GM19395 (cell line): Measurements from ENCODE around the gene MTG1.

Source experiments
- ATAC-seq: cut with Tn5 transposase; IDR thresholded peaks from one replicate; pipeline ENCODE4 v1.9.1; 2021; ENCODE audit warnings: mild to moderate bottlenecking, moderate library complexity; ENCODE audit not compliant: unreplicated experiment

MTG1 gene

DNA sequence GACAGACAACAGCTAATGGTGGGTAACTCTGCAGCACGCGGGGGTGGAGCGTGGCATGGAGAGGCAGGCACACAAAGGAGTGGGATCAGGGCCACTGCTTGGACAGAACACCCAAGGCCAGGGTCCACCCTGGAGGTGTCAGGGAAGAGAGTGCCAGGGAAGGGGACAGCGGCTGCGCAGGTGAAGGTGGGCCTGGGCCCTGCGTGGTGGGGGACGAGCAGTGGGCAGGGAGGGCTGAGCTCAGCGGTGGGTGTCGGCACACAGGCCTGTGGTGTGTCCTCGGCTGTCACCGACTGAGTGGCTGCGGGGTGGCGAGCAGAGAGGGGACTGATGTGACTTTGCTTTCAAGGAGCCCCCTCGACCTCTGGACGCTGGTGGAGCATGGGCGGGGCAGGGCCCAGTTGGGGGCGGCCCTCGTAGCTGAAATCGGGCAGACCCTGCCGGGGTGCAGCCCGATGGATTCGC is 51.3 kb downstream of the MTG1 start:
- ATAC-seq = no peak

DNA sequence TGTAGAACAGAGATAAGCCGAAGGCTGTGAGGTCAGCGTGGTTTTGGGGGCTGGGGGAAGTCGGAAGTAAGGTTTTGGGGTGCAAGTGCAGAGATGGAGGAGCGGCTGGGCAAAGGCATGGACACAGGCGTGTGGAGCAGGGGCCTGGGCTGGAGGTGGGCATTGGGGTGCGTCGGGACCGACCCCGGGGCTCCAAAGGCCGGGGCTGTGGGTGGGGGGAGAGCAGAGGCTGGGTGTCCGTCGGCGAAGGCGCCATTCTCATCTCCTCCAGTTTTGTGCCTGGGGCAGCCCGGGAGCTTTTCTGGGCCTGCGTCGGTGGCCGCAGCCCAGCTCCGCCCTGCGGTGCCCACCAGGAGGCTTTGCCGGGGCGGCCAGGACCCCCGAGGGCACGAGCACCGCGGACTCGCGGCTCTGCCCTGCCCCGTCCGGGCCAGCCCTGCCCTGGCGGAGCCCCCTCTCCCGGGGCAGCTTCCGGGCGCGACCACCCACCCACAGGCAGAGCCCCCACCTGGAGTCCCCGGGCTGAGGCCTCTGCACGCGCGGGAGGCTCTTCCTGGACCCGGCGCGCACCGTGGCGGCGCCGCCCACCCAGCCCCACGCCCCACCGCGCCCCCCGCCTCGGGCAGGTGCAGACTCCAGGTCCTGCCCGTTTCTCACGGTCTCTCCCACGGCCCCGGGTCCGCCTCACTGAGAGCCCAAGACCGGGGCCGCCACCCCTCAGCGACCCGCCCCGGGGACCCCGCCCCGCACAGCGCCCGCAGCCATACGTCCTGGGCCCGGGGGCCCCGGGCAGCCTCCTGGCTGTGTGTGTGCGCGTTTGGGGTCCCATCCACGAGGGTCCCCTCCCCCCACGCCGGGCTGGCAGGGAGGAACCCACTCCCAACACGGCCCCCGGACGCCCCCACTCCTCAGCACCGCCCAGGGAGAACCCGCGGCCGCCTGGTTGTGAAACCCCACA is 52.1 kb downstream of the MTG1 start:
- ATAC-seq = no peak

DNA sequence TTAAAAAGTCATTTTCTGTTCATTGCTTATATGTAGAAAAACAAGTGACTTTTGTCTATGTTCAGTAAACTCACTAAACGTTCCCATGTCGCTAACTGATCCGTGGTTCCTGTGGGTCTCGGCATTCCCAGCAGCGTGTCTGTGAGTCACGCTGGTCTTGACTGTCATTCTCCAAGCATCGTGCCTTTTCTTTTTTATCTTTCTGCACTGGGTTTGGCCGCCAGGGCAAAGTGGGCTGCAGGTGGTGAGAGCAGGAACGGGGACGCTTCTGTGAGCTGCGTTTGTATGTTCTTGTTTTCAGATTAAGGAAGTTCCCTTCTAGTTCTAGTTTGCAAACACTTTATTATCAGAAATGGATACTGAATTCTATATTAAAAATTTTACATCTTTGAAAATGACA is 53.0 kb downstream of the MTG1 start:
- ATAC-seq = no peak

DNA sequence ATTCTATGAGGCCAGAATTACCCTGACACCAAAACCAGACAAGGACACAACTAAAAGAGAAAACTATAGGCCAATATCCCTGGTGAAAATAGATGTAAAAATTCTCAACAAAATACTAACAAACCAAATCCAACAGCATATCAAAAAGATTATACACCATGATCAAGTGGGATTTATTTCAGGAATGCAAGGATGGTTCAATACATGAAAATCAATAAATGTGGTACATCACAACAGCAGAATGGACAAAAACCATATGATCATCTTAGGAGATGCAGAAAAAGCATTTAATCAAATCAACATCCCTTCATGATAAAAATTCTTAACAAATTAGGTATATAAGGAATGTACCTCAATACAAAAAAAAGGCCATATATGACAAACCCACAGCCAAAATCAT is 54.2 kb downstream of the MTG1 start:
- no peak for ATAC-seq

DNA sequence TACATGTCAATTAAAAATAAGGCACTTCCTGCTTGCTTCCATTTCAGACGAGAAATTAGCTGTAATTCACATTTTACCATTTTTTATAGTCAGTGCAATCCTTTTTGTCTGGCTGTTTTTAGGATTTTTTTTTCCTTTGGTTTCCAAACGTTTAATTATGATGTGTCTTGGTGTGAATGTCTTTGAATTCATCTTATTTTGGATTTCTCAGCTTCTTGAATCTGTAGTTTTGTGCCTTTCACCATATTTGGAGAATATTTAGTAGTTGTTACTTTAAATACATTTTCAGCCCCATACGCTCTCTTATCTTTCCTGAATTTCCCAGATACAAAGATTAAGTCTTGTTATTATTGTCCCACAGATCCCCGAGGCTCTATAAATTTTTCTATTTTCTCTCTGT is 57.4 kb downstream of the MTG1 start:
- no peak for ATAC-seq

DNA sequence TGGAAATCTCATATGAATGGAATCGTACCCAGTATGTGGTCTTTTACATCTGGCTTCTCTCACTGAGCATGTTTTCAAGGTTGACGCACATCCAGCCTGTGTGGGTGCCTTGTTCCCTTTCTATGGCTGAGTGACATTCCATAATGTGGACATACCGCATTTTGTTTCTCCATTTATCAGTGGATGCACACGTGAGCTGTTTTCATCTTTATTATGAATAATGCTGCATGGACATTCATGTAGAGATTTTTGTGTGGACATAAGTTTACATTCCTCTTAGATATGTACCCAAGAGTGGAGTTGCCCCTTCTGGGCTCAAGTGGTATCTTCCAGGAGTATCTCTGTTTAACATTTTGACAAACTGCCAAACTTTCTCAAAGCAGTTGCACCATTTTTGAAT is 58.5 kb downstream of the MTG1 start:
- no peak for ATAC-seq

DNA sequence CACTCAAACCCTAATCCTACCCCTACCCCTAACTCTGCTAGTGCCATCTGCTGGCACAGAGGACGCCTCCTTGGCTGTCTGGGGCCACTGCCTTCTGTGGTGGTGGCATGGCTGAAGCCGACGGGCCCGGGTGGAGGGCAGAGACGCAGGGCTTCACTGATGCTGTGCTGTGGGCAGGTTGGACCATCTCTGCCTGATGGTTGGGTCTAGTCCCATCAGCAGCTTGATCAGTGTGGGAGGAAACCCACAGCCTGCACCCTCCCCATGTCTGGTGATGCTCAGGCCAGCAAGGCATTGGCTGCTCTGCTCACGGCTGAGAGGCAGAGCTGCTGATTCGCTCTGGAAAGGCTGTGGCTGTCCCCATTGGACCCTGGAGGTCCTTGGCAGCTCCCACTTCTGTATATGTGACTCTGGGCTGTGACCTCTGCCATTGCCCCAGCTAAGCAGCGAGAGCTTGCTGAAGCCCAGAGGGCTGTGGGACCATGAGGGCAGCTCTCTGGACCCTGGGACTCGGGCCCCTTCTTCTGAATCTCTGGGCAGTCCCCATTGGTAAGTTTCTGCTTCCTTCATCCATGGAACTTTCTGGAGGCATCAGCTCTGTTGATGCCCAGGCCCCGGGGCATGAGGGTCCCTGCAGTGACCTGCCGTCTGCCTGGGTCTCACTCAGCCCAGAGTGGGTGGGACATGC is 59.7 kb downstream of the MTG1 start, which contains the start of gene SCART1:
Gene SCART1, plus strand, starts transcription at position 430 of the 688 bp plus-strand sequence. Its CDS starts 53 bp downstream, at position 483.
- no peak for ATAC-seq

DNA sequence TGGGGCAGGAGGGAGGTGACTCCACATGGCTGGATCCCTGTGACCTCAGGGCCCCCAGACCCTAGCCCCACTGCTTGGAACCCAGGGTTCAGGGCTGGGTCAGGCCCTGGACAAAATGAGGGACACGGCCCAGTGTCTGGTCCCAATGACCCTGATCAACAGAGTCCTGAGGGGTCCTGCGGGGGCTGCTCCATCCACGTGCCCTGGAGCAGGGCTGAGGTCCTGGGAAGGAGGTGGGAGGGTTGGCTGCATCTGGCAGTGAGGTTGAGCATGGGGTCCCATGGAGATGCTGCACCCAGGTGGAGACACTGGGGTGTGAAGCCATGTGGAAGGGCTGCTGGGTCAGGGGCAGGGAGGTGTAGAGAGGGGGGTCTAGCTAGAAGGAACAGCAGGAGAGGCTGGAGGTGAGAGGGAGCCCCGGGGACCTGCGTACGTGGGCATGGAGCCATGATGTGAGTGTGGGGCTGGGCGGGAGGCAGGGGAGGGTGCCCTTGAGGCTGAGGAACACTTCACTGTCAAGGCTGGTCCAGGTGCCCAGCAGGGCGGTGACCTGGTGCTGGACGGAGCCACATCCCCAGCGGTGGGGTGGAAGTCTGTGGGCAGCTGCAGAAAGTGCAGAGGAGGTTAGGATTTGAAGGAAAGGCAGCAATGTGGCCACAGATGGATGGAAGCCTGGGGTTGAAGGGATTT is 60.4 kb downstream of the MTG1 start:
- no peak for ATAC-seq

DNA sequence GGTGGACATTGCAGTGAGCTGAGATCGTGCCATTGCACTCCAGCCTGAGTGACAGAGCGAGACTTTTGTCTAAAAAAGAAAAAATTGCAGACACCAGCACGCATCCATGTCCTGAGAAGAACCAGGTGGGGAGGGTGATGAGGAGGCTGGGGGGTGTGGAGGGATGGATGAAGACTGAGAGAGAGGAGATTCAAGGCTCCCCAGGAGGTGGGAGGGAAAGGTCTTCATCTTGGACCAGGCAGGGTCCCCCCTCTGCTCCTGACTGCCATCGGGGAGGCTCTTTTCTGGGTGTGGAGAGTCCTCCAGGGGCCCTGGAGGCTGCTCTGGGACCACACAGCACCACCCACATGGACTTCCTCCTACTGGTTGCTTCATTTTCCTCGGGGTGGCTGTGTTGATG is 61.2 kb downstream of the MTG1 start:
- no peak for ATAC-seq

DNA sequence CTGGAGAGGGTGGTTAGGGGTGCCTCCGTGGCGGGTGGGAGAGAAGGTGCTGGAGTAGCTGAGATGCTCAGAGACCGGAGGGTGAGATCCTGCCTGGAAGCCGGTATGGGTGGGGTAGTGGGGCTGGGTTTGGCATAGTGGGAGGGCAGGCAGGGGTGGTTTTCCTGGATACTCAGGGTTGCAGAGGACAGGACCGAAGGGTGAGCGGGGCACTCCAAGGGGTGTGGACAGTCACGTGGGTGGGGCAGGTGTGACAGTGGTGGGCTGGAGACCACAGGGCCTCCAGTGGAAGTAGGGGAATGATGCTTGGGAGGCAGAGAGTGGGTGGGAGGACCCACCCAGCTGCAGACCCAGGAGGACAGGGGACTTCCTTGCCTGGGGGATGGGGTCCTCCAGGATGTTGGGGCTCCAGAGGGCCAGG is 61.7 kb downstream of the MTG1 start:
- no peak for ATAC-seq

DNA sequence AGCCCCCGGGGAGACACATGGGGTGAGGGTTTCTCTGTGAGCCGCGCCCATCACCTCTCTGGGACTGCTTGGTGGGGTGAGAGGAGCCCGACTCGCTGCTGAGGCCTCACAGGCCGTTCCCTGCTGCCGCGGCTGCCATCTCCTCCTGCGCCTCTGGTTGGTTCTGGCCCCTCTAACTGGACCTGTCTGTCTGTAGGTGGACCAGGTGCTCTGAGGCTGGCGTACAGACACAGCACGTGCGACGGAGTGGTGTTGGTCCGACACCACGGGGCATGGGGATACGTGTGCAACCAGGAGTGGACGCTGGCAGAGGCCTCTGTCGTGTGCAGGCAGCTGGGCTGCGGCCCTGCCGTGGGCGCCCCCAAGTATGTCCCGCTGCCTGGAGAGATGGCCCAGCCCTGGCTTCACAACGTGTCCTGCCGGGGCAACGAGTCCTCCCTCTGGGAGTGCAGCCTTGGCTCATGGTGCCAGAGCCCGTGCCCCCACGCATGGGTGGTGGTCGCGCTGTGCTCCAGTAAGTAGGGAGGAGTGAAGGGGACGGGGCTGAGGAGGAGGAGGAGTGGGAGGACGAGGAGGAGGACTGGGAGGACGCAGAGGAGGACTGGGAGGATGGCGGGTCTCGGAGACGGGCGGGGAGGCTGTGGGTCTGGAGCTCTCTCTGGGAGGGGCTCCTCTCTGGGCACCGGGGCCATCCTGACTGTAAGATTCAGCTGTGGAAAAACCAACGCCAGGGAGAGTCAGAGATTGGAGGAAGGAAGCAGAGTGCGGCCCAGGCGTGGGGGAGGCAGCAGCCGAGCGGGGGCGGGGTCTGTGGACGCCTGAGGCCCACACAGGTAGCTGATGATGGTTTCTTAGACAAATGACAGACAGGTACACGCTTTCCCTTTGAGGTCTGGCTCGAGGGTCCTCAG is 62.3 kb downstream of the MTG1 start:
- ATAC-seq = no peak

DNA sequence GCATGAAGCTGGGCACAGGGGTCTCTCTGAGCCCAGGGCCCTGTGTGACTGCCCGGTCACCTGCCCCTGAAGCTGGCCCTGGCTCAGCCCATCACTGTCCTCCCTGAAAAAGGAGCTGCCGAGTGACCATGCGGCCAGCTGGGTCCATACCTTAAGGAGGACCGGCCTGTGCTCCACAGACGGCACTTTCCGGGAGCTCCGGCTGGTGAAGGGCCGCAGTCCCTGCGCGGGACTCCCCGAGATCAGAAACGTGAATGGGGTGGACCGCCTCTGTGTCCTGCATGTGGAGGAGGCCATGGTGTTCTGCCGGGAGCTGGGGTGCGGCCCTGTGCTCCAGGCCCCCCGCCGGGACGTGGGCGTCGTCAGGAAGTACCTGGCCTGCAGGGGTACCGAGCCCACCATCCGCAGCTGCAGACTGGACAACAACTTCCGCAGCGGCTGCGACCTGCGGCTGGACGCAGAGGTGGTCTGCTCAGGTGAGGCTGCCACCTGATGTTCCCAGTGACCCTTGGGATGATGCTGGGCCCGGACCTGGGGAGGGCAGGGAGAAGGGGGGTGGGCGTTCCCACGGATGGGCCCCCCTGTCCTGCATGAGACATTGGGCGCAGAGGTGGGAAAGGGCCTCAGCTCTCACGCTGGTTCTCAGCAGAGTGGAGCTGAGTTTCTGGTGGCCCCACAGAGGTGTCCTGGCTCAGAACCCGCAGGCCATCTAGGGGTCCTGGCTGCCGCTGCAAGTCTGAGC is 63.3 kb downstream of the MTG1 start:
- no peak for ATAC-seq

DNA sequence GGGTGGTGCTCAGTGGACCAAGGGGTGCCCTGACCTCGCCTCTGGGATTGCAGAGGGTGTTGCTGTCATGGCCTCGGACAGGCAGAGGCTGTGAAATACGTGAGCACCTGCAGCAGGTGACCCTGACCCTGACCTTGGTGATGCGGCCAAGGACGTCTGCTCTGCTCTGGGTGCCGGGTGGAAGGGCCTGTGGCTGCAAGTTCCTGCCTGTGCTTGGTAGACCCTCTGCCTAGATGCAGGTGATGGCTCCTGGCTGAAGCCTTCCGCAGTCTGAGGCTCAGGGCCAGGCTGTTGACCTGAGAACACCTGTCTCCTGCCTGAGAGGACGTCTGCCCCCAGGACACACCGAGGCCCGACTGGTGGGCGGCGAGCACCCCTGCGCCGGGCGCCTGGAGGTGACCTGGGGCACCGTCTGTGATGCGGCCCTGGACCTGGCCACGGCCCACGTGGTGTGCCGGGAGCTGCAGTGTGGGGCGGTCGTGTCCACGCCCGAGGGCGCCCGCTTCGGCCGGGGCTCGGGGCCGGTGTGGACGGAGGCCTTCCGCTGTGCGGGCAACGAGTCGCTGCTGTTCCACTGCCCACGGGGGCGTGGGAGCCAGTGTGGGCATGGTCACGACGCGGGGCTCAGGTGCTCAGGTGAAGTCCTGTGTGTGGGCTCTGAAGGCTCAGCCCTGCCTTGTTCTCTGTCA is 64.2 kb downstream of the MTG1 start:
- no peak for ATAC-seq

DNA sequence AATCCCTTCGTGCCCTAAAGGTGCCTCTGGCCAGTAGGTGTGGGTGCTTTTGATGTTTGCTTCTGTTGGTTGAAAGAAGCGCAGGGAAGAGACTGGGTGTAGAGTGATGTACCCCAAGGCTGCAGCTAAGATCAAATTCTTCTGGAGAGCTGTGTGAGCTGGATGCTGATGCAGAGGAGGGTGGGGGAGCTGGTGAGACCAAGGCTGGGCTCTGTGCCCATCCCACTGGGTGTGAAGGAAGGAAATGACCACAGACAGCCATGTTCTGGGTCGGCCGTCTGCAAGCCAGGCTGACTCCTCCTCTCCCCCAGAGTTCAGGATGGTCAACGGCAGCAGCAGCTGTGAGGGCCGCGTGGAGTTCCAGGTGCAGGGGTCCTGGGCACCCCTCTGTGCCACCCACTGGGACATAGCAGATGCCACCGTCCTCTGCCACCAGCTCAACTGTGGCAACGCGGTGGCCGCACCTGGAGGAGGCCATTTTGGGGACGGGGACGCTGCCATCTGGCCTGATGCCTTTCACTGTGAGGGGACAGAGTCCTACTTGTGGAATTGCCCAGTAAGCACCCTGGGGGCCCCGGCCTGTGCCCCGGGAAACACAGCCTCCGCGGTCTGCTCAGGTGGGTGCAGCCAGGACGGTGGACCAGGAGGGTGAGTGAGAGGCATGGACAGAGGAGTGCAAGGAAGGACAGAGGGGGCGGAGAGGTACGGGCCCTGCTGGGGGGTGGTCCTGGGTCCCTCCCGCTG is 64.9 kb downstream of the MTG1 start:
- ATAC-seq = no peak

DNA sequence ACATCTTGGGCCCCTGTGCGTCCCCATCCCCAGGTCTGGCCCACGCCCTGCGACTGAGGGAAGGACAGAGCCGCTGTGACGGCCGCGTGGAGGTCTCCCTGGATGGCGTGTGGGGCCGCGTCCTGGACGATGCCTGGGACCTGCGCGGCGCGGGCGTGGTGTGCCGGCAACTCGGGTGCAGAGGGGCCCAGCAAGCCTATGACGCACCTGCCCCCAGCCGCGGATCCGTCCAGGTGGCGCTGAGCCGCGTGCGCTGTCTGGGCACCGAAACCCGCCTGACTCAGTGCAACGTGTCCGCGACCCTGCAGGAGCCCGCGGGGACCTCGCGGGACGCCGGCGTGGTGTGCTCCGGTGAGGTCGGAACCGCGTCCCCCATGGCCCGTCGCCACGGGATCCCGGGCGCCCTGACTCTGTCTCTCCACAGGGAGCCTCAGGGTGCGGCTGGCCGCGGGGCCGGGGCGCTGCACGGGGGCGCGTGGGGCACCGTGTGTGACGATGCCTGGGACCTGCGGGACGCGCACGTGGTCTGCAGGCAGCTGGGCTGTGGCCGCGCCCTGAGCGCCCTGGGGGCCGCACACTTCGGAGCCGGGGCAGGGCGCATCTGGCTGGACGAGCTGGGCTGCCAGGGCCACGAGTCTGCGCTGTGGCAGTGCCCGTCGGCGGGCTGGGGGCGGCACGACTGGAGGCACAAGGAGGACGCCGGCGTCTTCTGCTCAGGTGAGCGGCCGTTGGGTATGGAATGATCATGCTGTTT is 65.7 kb downstream of the MTG1 start:
- ATAC-seq = no peak

DNA sequence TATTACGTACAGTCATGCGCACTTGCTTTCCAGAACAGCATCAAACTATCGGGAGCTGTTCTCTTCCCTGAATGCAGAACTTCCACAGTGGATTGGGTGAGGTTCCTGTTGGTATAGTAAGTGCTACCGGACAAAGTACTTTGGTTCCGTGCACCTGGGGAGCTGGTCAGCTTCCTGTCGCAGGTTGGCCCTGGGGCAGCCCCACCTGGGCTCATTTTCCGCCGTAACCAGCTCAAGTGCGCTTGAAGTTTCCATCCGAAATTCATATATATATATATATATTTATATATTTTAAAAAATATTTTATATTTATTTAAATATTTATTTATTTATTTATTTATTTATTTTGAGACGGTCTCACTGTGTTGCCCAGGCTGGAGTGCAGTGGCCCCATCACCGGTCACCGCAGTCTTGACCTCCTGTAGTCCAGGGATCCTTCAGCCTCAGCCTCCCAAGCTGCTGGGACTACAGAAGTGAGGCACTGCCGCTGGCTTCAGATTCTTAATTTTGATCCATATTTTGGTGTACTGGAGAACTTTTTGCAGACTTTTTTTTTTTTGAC is 66.3 kb downstream of the MTG1 start:
- no peak for ATAC-seq

DNA sequence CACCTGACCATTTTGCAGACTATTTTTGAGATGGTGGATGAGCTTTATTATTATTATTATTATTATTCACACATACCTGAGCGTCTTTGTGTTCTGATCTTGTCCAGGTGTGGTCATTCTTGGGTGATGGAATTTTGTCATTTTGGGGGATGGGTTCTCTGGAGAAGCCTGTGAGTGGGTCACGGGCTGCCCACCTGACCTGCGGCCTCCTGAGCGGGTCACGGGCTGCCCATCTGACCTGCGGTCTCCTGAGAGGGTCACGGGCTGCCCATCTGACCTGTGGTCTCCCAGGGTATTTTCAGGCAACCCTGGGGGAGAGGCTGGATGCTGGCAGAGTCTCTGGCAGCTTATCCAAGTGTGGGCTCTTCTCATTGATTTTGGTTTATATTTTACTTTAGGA is 67.1 kb downstream of the MTG1 start:
- ATAC-seq = no peak
